ENCODE results near the gene CPNE1.

DNA sequence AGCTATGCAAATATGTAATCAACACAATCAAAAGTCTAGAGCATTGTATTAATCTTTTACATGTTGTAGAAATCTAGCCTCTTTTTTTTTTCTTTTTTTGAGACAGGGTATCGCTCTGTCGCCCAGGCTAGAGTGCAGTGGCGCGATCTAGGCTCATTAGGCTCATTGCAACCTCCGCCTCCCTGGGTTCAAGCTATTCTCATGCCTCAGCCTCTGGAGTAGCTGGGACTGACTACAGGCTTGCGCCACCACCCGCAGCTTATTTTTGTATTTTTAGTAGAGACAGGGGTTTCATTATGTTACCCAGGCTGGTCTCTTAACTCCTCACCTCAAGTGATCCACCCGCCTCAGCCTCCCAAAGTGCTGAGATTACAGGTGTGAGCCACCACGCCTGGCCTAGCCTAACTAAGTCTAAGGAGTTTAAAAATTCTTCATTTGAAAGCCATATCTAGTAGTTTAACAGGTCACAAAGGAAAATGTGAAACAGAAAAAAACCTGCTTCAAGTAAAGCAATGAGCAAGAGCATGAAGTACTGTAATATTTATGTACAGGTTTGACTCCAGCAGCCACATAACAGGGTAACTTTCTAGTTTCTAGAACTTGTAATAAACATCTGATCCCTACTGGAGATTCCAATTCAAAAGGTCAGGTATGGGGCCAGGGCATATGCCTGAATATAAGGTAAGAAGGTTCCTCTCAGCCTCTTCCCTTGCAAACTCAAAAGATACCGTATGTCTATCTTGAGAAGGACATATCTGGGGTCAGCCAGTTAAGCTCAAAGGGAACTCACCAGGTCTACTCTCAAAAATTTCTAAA lies 4.4 kb downstream of the CPNE1 start:
- TF ChIP-seq, protein P1, sequence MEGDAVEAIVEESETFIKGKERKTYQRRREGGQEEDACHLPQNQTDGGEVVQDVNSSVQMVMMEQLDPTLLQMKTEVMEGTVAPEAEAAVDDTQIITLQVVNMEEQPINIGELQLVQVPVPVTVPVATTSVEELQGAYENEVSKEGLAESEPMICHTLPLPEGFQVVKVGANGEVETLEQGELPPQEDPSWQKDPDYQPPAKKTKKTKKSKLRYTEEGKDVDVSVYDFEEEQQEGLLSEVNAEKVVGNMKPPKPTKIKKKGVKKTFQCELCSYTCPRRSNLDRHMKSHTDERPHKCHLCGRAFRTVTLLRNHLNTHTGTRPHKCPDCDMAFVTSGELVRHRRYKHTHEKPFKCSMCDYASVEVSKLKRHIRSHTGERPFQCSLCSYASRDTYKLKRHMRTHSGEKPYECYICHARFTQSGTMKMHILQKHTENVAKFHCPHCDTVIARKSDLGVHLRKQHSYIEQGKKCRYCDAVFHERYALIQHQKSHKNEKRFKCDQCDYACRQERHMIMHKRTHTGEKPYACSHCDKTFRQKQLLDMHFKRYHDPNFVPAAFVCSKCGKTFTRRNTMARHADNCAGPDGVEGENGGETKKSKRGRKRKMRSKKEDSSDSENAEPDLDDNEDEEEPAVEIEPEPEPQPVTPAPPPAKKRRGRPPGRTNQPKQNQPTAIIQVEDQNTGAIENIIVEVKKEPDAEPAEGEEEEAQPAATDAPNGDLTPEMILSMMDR (IDR thresholded peaks at IDR 0.05; ENCODE audit: low read depth, low read length) = no peak
- no peak for TF ChIP-seq EZH2phosphoT487 (IDR thresholded peaks at IDR 0.05; ENCODE audit: low read depth)
